GM23338 (cell line): ENCODE data around the gene ZNF22. TPM values are rescaled to one million over a fixed set of nuclear protein-coding genes. Genes with fewer than 3 reads are reported as not detected.

Experiments used
- ATAC-seq: fragments of 200-7000 bp; cut with Tn5 transposase; 3 replicates; pipeline ENCODE4 v1.9.1; 2020
- DNase-seq: peaks from one replicate; pipeline ENCODE4 v3.0.0-alpha.2; 2015; ENCODE audit warnings: low spot score
- H2AFZ ChIP-seq: fragments of 200-600 bp; sonication (generic); 2 replicates; pipeline ENCODE4 v1.8.0; 2016; ENCODE audit warnings: antibody characterized with exemption, mild to moderate bottlenecking, moderate library complexity
- H3F3A ChIP-seq: fragments of 200-600 bp; sonication (generic); replicated peaks from 2 replicates; pipeline ENCODE4 v1.8.0; 2017; ENCODE audit warnings: antibody characterized with exemption, mixed run types, low read depth
- H3K27ac ChIP-seq: fragments of 200-600 bp; sonication (generic); 2 replicates; pipeline ENCODE4 v1.6.1; 2016; ENCODE audit warnings: low read depth
- H3K27me3 ChIP-seq: fragments of 200-600 bp; sonication (generic); 2 replicates; pipeline ENCODE4 v1.8.0; 2016; ENCODE audit warnings: mild to moderate bottlenecking, mixed run types, moderate library complexity; ENCODE audit not compliant: insufficient read depth
- H3K36me3 ChIP-seq: fragments of 200-600 bp; sonication (generic); 2 replicates; pipeline ENCODE4 v1.8.0; 2016; ENCODE audit warnings: mild to moderate bottlenecking; ENCODE audit not compliant: insufficient read depth
- H3K4me1 ChIP-seq: fragments of 200-600 bp; sonication (generic); 2 replicates; pipeline ENCODE4 v1.8.0; 2016; ENCODE audit warnings: mild to moderate bottlenecking, moderate library complexity; ENCODE audit not compliant: insufficient read depth
- H3K4me2 ChIP-seq: fragments of 200-600 bp; sonication (generic); 2 replicates; pipeline ENCODE4 v1.7.1; 2017; ENCODE audit warnings: mixed run types
- H3K4me3 ChIP-seq: fragments of 200-600 bp; sonication (generic); 2 replicates; pipeline ENCODE4 v1.6.1; 2016; ENCODE audit warnings: mixed run types
- H3K79me2 ChIP-seq: fragments of 200-600 bp; sonication (generic); replicated peaks from 2 replicates; pipeline ENCODE4 v1.8.0; 2017; ENCODE audit warnings: mild to moderate bottlenecking; ENCODE audit not compliant: insufficient read depth
- H3K9me2 ChIP-seq: fragments of 200-600 bp; sonication (generic); 2 replicates; pipeline ENCODE4 v1.8.0; 2017; ENCODE audit not compliant: insufficient read depth
- H4K20me1 ChIP-seq: fragments of 200-600 bp; sonication (generic); replicated peaks from 2 replicates; pipeline ENCODE4 v1.8.0; 2017; ENCODE audit warnings: mild to moderate bottlenecking; ENCODE audit not compliant: insufficient read depth
- H3K27ac Mint-ChIP-seq: 2 replicates; pipeline ENCODE4 v1.8.0; 2020; ENCODE audit warnings: inconsistent platforms, mild to moderate bottlenecking, moderate library complexity, mixed read lengths
- H3K27me3 Mint-ChIP-seq: 3 replicates; pipeline ENCODE4 v1.8.0; 2022; ENCODE audit warnings: low read depth, mild to moderate bottlenecking, moderate library complexity, mixed read lengths, inconsistent platforms; ENCODE audit not compliant: insufficient read depth, poor library complexity
- H3K36me3 Mint-ChIP-seq: 3 replicates; pipeline ENCODE4 v1.8.0; 2021; ENCODE audit warnings: low read depth, mild to moderate bottlenecking, inconsistent platforms, moderate library complexity, mixed read lengths
- H3K4me1 Mint-ChIP-seq: 3 replicates; pipeline ENCODE4 v1.8.0; 2020; ENCODE audit warnings: mild to moderate bottlenecking, inconsistent platforms, mixed read lengths
- H3K4me3 Mint-ChIP-seq: 3 replicates; pipeline ENCODE4 v1.8.0; 2021; ENCODE audit warnings: moderate library complexity, mild to moderate bottlenecking, inconsistent platforms, mixed read lengths
- H3K9me3 Mint-ChIP-seq: 3 replicates; pipeline ENCODE4 v1.8.0; 2020; ENCODE audit warnings: moderate library complexity, mild to moderate bottlenecking, inconsistent platforms, mixed read lengths
- CREB1 ChIP-seq: fragments of 250-450 bp; sonication (Bioruptor Pico); IDR thresholded peaks from 2 replicates; pipeline ENCODE4 v1.5.0; 2020; ENCODE audit warnings: low read depth, mild to moderate bottlenecking, moderate library complexity
- EZH2 ChIP-seq: fragments of 200-600 bp; sonication (generic); IDR thresholded peaks from one replicate; pipeline ENCODE4 v1.8.0; 2017; ENCODE audit warnings: antibody characterized with exemption, mild to moderate bottlenecking, low read depth; ENCODE audit not compliant: unreplicated experiment
- EZH2phosphoT487 ChIP-seq: fragments of 200-600 bp; sonication (generic); IDR thresholded peaks from one replicate; pipeline ENCODE4 v1.8.1; 2018; ENCODE audit warnings: antibody characterized with exemption; ENCODE audit not compliant: unreplicated experiment
- JUNB ChIP-seq: IDR thresholded peaks from one replicate; pipeline ENCODE4 v1.6.1; 2016; ENCODE audit warnings: antibody characterized with exemption; ENCODE audit not compliant: unreplicated experiment
- NANOG ChIP-seq: IDR thresholded peaks from 2 replicates; pipeline ENCODE4 v1.6.1; 2016; ENCODE audit warnings: antibody characterized with exemption, borderline replicate concordance
- POLR2AphosphoS5 ChIP-seq: IDR thresholded peaks from 2 replicates; pipeline ENCODE4 v1.6.1; 2016; ENCODE audit warnings: antibody characterized with exemption, low read depth
- STAT1 ChIP-seq: IDR thresholded peaks from one replicate; pipeline ENCODE4 v1.6.1; 2016; ENCODE audit warnings: antibody characterized with exemption; ENCODE audit not compliant: unreplicated experiment
- ZNF114 ChIP-seq: fragments of 250-450 bp; sonication (Bioruptor Pico); IDR thresholded peaks from 2 replicates; pipeline ENCODE4 v1.5.0; 2020; ENCODE audit warnings: mild to moderate bottlenecking, moderate library complexity
- ZNF331 ChIP-seq: fragments of 250-450 bp; sonication (Bioruptor Pico); IDR thresholded peaks from 2 replicates; pipeline ENCODE4 v1.5.0; 2020; ENCODE audit warnings: low read depth, mild to moderate bottlenecking, moderate library complexity
- polyA plus RNA-seq: library from polyadenylated mRNA; unstranded; fragments of >200 nt; fragmentation: Nextera tagmentation; extraction: Ambion mirVana; gene quantifications from 2 replicates; pipeline ENCODE4 v1.2.1, GENCODE V29; 2016
- total RNA-seq: library from RNA; depleted of rRNA; stranded (reverse); fragments of >200 nt; shearing (Covaris generic); gene quantifications from 2 replicates; pipeline ENCODE4 v1.2.3, GENCODE V29; 2014
- TF ChIP-seq, protein P1 (sequence below): IDR thresholded peaks from 2 replicates; pipeline ENCODE4 v1.6.1; 2016; ENCODE audit warnings: antibody characterized with exemption
- TF ChIP-seq, protein P2 (sequence below): IDR thresholded peaks from one replicate; pipeline ENCODE4 v1.6.1; 2018; ENCODE audit warnings: antibody characterized with exemption; ENCODE audit not compliant: unreplicated experiment
- TF ChIP-seq, protein P3 (sequence below), 2 experiments: fragments of 200-600 bp in 1 of 2; sonication (generic) in 1 of 2; conservative IDR thresholded peaks; 2 replicates each; pipeline versions ENCODE4 v1.5.1 to v1.6.1; 2016 to 2017; ENCODE audit warnings: antibody characterized with exemption in 2 of 2, low read depth in 2 of 2, mild to moderate bottlenecking in 2 of 2, moderate library complexity in 1 of 2
- TF ChIP-seq, protein P4 (sequence below): fragments of 250-450 bp; sonication (Bioruptor Pico); IDR thresholded peaks from 2 replicates; pipeline ENCODE4 v1.5.0; 2020; ENCODE audit warnings: mild to moderate bottlenecking, moderate library complexity

ZNF22 gene
- total and polyA plus RNA-seq, 2 experiments from 2014 or later = 40.5 to 81.8 TPM

DNA sequence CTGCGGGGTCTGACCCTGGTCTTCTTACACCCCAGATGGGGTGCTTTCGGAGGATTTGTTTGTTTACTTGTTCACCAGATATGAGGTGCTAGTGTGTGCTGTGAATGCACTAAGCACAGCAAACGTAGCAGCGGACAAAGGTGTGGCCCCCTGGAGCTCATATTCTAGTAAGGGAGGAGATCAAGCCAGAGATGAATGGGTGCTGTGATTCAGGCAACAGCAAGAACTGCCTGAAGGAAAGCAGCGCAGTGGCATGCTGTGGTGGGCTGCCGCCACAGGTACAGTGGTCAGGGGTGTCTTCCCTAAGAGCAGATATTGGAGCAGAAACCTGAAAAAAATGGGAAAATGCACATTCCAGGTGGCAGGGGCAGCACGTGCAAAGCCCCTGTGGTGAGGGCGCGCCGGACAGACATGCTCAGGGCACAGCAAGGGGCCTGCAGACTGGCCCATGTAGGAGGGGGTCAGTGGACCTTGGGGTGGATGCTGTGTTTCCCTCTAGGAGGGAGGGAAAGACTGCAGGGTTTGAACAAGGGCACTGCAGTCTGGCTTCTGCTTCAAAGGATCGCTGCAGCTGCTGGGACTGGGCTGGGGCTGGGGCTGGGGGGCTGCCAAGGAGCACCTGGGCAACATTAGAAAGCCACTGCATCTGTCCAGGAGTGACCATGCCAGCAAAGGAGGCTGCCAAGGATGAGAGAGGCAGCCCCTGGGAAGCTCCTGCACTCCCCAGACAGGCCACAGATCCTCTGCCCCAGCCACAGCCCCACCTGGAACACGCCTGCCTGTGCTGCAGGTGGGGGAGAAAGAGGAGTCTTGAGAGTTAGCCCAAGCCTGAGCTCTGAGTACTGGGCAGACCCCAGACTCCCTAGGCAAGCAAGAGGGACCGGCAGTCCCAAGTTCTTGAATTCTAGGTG is 21.2 kb upstream of the ZNF22 start:
- no peaks in the 10 kb centered on the region for H4K20me1 ChIP-seq
- peaks cover 34% of the 10 kb centered on the region for H3K4me1 ChIP-seq
- Mint-ChIP-seq H3K4me1 (peaks cover 50% of the 10 kb centered on the region), H3K4me3 (no peak overlapping the region; the same call in 2 of the 3 replicates), H3K9me3 (no peaks in the 10 kb centered on the region), H3K36me3 (no peaks in the 10 kb centered on the region; the same call in 2 of the 3 replicates), H3K27me3 (peaks cover 15% of the 10 kb centered on the region), H3K27ac (no peak overlapping the region; the same call in 1 of the 2 replicates)
- H3K27me3 ChIP-seq = no peaks in the 10 kb centered on the region
- no peaks in the 10 kb centered on the region for H3K79me2 ChIP-seq
- no peaks in the 10 kb centered on the region for H3K9me2 ChIP-seq
- TF ChIP-seq, protein P1, sequence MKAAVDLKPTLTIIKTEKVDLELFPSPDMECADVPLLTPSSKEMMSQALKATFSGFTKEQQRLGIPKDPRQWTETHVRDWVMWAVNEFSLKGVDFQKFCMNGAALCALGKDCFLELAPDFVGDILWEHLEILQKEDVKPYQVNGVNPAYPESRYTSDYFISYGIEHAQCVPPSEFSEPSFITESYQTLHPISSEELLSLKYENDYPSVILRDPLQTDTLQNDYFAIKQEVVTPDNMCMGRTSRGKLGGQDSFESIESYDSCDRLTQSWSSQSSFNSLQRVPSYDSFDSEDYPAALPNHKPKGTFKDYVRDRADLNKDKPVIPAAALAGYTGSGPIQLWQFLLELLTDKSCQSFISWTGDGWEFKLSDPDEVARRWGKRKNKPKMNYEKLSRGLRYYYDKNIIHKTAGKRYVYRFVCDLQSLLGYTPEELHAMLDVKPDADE = no peak
- TF ChIP-seq, protein P2, sequence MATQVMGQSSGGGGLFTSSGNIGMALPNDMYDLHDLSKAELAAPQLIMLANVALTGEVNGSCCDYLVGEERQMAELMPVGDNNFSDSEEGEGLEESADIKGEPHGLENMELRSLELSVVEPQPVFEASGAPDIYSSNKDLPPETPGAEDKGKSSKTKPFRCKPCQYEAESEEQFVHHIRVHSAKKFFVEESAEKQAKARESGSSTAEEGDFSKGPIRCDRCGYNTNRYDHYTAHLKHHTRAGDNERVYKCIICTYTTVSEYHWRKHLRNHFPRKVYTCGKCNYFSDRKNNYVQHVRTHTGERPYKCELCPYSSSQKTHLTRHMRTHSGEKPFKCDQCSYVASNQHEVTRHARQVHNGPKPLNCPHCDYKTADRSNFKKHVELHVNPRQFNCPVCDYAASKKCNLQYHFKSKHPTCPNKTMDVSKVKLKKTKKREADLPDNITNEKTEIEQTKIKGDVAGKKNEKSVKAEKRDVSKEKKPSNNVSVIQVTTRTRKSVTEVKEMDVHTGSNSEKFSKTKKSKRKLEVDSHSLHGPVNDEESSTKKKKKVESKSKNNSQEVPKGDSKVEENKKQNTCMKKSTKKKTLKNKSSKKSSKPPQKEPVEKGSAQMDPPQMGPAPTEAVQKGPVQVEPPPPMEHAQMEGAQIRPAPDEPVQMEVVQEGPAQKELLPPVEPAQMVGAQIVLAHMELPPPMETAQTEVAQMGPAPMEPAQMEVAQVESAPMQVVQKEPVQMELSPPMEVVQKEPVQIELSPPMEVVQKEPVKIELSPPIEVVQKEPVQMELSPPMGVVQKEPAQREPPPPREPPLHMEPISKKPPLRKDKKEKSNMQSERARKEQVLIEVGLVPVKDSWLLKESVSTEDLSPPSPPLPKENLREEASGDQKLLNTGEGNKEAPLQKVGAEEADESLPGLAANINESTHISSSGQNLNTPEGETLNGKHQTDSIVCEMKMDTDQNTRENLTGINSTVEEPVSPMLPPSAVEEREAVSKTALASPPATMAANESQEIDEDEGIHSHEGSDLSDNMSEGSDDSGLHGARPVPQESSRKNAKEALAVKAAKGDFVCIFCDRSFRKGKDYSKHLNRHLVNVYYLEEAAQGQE = no peak
- no peak for TF ChIP-seq EZH2phosphoT487
- TF ChIP-seq ZNF114 (CRISPR knock-in tag) = no peak
- TF ChIP-seq CREB1 (CRISPR knock-in tag) = no peak
- TF ChIP-seq NANOG = no peak
- TF ChIP-seq STAT1 = no peak
- no peak for TF ChIP-seq JUNB
- TF ChIP-seq ZNF331 (CRISPR knock-in tag) = no peak
- no peak for TF ChIP-seq EZH2
- TF ChIP-seq, protein P3, sequence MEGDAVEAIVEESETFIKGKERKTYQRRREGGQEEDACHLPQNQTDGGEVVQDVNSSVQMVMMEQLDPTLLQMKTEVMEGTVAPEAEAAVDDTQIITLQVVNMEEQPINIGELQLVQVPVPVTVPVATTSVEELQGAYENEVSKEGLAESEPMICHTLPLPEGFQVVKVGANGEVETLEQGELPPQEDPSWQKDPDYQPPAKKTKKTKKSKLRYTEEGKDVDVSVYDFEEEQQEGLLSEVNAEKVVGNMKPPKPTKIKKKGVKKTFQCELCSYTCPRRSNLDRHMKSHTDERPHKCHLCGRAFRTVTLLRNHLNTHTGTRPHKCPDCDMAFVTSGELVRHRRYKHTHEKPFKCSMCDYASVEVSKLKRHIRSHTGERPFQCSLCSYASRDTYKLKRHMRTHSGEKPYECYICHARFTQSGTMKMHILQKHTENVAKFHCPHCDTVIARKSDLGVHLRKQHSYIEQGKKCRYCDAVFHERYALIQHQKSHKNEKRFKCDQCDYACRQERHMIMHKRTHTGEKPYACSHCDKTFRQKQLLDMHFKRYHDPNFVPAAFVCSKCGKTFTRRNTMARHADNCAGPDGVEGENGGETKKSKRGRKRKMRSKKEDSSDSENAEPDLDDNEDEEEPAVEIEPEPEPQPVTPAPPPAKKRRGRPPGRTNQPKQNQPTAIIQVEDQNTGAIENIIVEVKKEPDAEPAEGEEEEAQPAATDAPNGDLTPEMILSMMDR (conservative IDR thresholded peaks at IDR 0.05; ENCODE audit: low read depth in 2 of 2) = no peak
- TF ChIP-seq, protein P4, sequence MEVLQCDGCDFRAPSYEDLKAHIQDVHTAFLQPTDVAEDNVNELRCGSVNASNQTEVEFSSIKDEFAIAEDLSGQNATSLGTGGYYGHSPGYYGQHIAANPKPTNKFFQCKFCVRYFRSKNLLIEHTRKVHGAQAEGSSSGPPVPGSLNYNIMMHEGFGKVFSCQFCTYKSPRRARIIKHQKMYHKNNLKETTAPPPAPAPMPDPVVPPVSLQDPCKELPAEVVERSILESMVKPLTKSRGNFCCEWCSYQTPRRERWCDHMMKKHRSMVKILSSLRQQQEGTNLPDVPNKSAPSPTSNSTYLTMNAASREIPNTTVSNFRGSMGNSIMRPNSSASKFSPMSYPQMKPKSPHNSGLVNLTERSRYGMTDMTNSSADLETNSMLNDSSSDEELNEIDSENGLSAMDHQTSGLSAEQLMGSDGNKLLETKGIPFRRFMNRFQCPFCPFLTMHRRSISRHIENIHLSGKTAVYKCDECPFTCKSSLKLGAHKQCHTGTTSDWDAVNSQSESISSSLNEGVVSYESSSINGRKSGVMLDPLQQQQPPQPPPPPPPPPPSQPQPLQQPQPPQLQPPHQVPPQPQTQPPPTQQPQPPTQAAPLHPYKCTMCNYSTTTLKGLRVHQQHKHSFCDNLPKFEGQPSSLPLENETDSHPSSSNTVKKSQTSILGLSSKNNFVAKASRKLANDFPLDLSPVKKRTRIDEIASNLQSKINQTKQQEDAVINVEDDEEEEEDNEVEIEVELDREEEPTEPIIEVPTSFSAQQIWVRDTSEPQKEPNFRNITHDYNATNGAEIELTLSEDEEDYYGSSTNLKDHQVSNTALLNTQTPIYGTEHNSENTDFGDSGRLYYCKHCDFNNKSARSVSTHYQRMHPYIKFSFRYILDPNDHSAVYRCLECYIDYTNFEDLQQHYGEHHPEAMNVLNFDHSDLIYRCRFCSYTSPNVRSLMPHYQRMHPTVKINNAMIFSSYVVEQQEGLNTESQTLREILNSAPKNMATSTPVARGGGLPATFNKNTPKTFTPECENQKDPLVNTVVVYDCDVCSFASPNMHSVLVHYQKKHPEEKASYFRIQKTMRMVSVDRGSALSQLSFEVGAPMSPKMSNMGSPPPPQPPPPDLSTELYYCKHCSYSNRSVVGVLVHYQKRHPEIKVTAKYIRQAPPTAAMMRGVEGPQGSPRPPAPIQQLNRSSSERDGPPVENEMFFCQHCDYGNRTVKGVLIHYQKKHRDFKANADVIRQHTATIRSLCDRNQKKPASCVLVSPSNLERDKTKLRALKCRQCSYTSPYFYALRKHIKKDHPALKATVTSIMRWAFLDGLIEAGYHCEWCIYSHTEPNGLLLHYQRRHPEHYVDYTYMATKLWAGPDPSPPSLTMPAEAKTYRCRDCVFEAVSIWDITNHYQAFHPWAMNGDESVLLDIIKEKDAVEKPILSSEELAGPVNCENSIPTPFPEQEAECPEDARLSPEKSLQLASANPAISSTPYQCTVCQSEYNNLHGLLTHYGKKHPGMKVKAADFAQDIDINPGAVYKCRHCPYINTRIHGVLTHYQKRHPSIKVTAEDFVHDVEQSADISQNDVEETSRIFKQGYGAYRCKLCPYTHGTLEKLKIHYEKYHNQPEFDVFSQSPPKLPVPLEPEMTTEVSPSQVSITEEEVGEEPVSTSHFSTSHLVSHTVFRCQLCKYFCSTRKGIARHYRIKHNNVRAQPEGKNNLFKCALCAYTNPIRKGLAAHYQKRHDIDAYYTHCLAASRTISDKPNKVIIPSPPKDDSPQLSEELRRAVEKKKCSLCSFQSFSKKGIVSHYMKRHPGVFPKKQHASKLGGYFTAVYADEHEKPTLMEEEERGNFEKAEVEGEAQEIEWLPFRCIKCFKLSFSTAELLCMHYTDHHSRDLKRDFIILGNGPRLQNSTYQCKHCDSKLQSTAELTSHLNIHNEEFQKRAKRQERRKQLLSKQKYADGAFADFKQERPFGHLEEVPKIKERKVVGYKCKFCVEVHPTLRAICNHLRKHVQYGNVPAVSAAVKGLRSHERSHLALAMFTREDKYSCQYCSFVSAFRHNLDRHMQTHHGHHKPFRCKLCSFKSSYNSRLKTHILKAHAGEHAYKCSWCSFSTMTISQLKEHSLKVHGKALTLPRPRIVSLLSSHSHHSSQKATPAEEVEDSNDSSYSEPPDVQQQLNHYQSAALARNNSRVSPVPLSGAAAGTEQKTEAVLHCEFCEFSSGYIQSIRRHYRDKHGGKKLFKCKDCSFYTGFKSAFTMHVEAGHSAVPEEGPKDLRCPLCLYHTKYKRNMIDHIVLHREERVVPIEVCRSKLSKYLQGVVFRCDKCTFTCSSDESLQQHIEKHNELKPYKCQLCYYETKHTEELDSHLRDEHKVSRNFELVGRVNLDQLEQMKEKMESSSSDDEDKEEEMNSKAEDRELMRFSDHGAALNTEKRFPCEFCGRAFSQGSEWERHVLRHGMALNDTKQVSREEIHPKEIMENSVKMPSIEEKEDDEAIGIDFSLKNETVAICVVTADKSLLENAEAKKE (CRISPR knock-in tag) = no peak
- no peak for TF ChIP-seq POLR2AphosphoS5
- ATAC-seq (no peak), DNase-seq (no peak)
- no peak overlapping the region for H3K4me3 ChIP-seq
- peak overlapping the region; percentile 79; the same call in 1 of the 2 replicates for H3K27ac ChIP-seq
- no peaks in the 10 kb centered on the region for H3K36me3 ChIP-seq
- H3K4me2 ChIP-seq = peak overlapping the region; percentile 76
- H2AFZ ChIP-seq = no peak overlapping the region
- H3F3A ChIP-seq = no peaks in the 10 kb centered on the region
